Measurements from ENCODE around the gene BABAM2.
"Not testable (repeated sequence)": the region's sequence is repeated elsewhere in the genome, so short reads cannot be mapped to it uniquely, and the experiment has no call there.

Gene BABAM2

GRCh38 chr2:28231110-28231631, 340.6 kb downstream of the BABAM2 start:
- DNase-seq (ENCODE audit: low read depth in 2 of 2, low spot score in 1 of 2): no peak

GRCh38 chr2:28232295-28232694, 341.8 kb downstream of the BABAM2 start:
- no peak for DNase-seq (ENCODE audit: low read depth in 2 of 2, low spot score in 1 of 2)

GRCh38 chr2:28233164-28233676, 342.7 kb downstream of the BABAM2 start:
- no peak for DNase-seq (ENCODE audit: low read depth in 2 of 2, low spot score in 1 of 2)

GRCh38 chr2:28234807-28235206, 344.3 kb downstream of the BABAM2 start:
- DNase-seq (ENCODE audit: low read depth in 2 of 2, low spot score in 1 of 2): no peak

GRCh38 chr2:28239207-28239606, 348.7 kb downstream of the BABAM2 start:
- no peak for DNase-seq (ENCODE audit: low read depth in 2 of 2, low spot score in 1 of 2)

- no peak for DNase-seq (ENCODE audit: low read depth in 2 of 2, low spot score in 1 of 2)
These were observed 350.4 kb downstream of the BABAM2 start for GRCh38 chr2:28240937-28241336.

- DNase-seq (ENCODE audit: low read depth in 2 of 2, low spot score in 1 of 2): no peak
These were observed 356.8 kb downstream of the BABAM2 start for GRCh38 chr2:28247290-28247689.

GRCh38 chr2:28247734-28248133, 357.2 kb downstream of the BABAM2 start:
- DNase-seq (ENCODE audit: low read depth in 2 of 2, low spot score in 1 of 2): no peak

GRCh38 chr2:28248511-28248910, 358.0 kb downstream of the BABAM2 start:
- DNase-seq (ENCODE audit: low read depth in 2 of 2, low spot score in 1 of 2): no peak

GRCh38 chr2:28250006-28250405, 359.5 kb downstream of the BABAM2 start:
- no peak for DNase-seq (ENCODE audit: low read depth in 2 of 2, low spot score in 1 of 2)

- DNase-seq (ENCODE audit: low read depth in 2 of 2, low spot score in 1 of 2): no peak
These were observed 360.8 kb downstream of the BABAM2 start for GRCh38 chr2:28251337-28251736.

- DNase-seq (ENCODE audit: low read depth in 2 of 2, low spot score in 1 of 2): no peak
These were observed 361.8 kb downstream of the BABAM2 start for GRCh38 chr2:28252311-28252710.

- DNase-seq (ENCODE audit: low read depth in 2 of 2, low spot score in 1 of 2): no peak
These were observed 363.0 kb downstream of the BABAM2 start for GRCh38 chr2:28253543-28253942.

GRCh38 chr2:28255231-28255630, 364.7 kb downstream of the BABAM2 start:
- DNase-seq (ENCODE audit: low read depth in 2 of 2, low spot score in 1 of 2): not testable (repeated sequence)

- DNase-seq (ENCODE audit: low read depth in 2 of 2, low spot score in 1 of 2): no peak
These were observed 366.7 kb downstream of the BABAM2 start for GRCh38 chr2:28257182-28257581.

- not testable (repeated sequence) for DNase-seq (ENCODE audit: low read depth in 2 of 2, low spot score in 1 of 2)
These were observed 368.7 kb downstream of the BABAM2 start for GRCh38 chr2:28259226-28259625.

- DNase-seq (ENCODE audit: low read depth in 2 of 2, low spot score in 1 of 2): no peak
These were observed 373.2 kb downstream of the BABAM2 start for GRCh38 chr2:28263690-28264089.

GRCh38 chr2:28267282-28267681, 376.8 kb downstream of the BABAM2 start:
- no peak for DNase-seq (ENCODE audit: low read depth in 2 of 2, low spot score in 1 of 2)

GRCh38 chr2:28268386-28268785, 377.9 kb downstream of the BABAM2 start:
- DNase-seq (ENCODE audit: low read depth in 2 of 2, low spot score in 1 of 2): no peak

- no peak for DNase-seq (ENCODE audit: low read depth in 2 of 2, low spot score in 1 of 2)
These were observed 378.7 kb downstream of the BABAM2 start for GRCh38 chr2:28269019-28269784.

- DNase-seq (ENCODE audit: low read depth in 2 of 2, low spot score in 1 of 2): no peak
These were observed 380.1 kb downstream of the BABAM2 start for GRCh38 chr2:28270456-28271152.

- DNase-seq (ENCODE audit: low read depth in 2 of 2, low spot score in 1 of 2): no peak
These were observed 380.8 kb downstream of the BABAM2 start for GRCh38 chr2:28271231-28271918.

All from stimulated activated CD8-positive, alpha-beta memory T cell treated with anti-CD3 and anti-CD28 coated beads, Interleukin-4, amount 100 ng/mL, for 4 hours (primary cell).